ENCODE data around the gene ZFP62.
A peak's percentile ranks its signal among the peaks of the same experiment; 100 is the strongest.

ZFP62 gene

DNA sequence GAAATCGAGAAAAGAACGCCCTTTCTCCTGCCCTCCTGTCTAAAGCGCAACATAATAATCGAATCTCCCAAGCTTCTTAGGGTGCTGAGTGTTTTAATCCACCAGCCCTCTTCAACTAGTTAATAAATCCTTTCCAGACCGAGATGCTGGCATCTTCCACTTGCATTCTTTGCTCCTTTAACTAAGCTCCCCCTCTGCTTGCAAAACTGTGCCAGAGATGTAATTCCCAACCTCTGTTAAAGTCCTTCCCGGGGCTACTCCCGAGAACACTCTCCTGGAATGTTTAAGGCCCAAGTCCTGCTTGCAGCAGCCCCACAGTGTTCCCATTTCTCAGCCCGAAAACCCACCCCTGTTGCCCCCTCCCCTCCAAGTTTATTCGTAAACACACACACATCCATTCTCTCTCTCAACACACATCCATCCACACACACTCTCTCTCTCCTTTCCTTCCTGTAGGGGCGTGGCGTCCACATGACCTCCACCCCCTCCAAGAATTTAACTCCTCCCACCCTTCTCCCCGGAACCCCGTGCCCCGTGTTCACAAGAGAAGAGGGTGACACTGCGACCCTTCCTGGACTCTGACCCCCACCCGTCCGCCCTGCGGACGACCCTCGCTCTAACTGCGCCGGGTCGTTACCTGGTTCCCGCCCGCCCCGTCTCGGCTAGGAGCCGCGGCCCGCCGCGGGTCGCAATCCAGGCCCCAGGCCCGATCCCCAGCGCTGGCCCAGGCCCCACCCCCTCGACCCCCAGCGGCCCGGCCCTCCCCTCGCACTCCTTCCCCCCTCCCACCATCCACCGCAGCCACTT is 51.5 kb downstream of the ZFP62 start:
- peak; percentile 78 for DNase-seq

GRCh38 chr5:180808461-180809000 is 52.5 kb downstream of the ZFP62 start:
- DNase-seq, result peak; percentile 13

- peak; percentile 5 for DNase-seq
These were observed 53.2 kb downstream of the ZFP62 start for GRCh38 chr5:180807654-180808414.

GRCh38 chr5:180807046-180807445 is 54.0 kb downstream of the ZFP62 start:
- no peak for DNase-seq

DNA sequence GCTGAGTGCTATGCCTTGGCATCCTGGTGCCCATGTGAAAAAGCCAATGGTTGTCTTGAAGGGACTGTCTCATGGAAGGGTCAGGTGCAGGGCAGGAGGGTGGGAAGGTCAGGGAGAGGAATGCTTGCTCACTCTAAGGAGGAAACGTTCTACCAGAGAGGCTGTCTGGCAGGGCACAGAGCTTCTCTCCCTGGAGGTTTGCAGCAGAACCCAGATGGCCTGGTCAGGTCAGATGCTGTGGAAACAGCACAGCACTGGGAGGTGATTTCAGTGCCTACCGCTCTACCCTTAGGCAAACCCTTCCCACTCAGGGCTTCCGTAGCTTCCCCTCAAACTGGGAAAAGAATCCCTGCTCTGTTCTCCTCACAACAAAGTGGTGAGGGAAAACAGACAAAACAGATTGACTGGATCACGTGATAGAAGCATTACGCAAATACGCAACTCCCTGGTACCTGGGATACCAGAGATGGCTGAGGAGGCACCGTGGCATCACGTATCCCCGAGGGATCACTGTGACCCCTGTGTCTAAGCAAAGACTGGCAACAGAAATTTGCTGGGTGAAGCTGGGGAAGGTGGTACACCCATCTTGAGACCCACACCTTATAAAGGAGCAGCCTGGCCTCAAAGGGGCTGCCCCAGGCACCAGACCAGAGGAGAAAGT is 54.6 kb downstream of the ZFP62 start:
- peak; percentile 7 for DNase-seq

DNA sequence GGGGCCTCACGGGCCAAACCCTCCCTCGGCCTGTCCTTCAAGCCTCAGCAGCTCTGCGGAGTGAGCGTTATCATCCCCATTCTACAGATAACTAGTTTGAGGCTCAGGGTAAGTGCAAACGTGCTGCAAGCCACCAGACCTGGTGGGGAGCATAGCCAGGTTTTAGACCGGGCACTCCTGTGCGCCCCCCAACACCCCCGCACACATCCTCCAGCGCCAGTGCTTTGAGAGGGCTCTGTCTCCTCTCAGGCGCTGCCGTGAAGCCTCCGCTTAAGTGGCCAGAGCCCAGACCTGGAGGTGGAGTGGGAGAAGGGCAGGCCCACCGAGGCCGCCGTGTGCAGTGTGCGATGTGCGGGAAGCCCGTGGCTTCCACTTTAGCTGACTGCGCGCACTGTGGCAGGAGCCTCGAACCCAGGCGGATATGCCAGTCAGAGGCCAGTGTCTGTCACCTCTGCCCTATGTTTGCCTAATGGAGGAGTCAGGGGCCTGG is 56.9 kb downstream of the ZFP62 start:
- peak; percentile 37 for DNase-seq

- DNase-seq, result peak; percentile 80
These were observed 57.6 kb downstream of the ZFP62 start for GRCh38 chr5:180803181-180804128.

- DNase-seq, result peak; percentile 81
These were observed 58.5 kb downstream of the ZFP62 start, which contains the start of gene MGAT1 for GRCh38 chr5:180802325-180803180. Gene MGAT1, minus strand, starts transcription at chr5:180802806. Its CDS starts 9,835 bp downstream, at chr5:180792971.

- DNase-seq, result peak; percentile 4
These were observed 59.3 kb downstream of the ZFP62 start for GRCh38 chr5:180801596-180802324.

- peak; percentile 18 for DNase-seq
These were observed 60.9 kb downstream of the ZFP62 start for GRCh38 chr5:180799902-180800801.

DNA sequence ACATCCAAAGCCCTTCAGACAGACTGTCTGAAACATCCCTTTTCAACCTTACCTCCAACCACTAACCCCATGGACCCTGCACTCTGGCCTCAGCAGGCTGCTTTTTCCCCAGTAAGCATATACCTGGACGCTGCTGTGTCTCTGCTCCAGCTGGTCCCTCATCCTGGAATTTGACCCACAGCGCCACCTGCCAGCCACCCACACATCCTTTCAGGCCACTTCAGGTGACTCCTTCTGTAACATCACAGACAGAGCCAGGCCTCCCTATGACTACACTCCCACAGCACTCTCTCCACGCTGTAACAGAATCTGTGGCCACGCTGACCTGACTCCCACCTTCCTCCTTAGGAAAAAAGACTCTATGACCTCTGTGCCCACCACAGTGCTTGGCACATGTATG is 61.9 kb downstream of the ZFP62 start:
- DNase-seq, result peak; percentile 14

DNA sequence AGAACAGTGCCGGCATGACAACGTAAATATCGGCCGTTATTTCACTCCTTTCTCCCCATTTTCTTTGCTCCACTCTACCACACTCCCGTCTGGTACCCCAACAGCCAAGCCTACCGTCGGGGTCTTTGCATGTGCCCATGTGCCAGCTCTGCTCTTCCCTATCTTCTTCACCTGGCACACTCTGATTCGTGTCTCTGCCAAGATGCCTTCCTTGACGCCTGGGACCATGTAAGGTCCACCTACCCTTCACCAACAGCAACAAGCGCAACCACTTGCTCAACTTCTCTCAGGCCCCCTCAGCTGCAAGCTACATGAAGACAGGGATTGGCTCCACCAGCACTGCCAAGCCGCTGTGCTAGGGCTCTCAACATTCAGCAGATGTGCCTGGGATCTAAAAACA is 62.9 kb downstream of the ZFP62 start:
- DNase-seq, result no peak

All from activated CD8-positive, alpha-beta memory T cell treated with anti-CD3 and anti-CD28 coated beads, Interleukin-2, amount 50 U/mL, for 4 hours (primary cell).